PFSK-1 (cell line): ENCODE data around the gene PTPRA.

Experiments used
- FOXP2 ChIP-seq: optimal IDR thresholded peaks from 2 replicates; pipeline ENCODE3; 2011; ENCODE audit warnings: borderline replicate concordance, control low read depth, inconsistent platforms; ENCODE audit not compliant: insufficient read depth; ENCODE audit errors: extremely low read length, extremely low read depth
- POLR2AphosphoS5 ChIP-seq: IDR thresholded peaks from 2 replicates; pipeline ENCODE4 v1.6.1; 2012; ENCODE audit warnings: low read depth, mild to moderate bottlenecking, control low read depth, low read length, moderate library complexity
- SIN3A ChIP-seq: IDR thresholded peaks from 2 replicates; pipeline ENCODE4 v1.6.1; 2012; ENCODE audit warnings: mild to moderate bottlenecking, low read length, moderate library complexity, borderline replicate concordance; ENCODE audit not compliant: insufficient read depth
- TAF1 ChIP-seq: IDR thresholded peaks from 2 replicates; pipeline ENCODE4 v1.6.1; 2012; ENCODE audit warnings: low read length, control low read depth, borderline replicate concordance; ENCODE audit not compliant: insufficient read depth
- TF ChIP-seq, protein P1 (sequence below), 2 experiments: IDR thresholded peaks; 2 replicates each; pipeline versions ENCODE4 v1.6.1 to v1.8.0; 2011 to 2012; ENCODE audit warnings: low read depth in 2 of 2, low read length in 2 of 2, control low read depth in 1 of 2, inconsistent platforms in 1 of 2, mild to moderate bottlenecking in 1 of 2, moderate library complexity in 1 of 2; ENCODE audit not compliant: insufficient read depth in 1 of 2

PTPRA gene

GRCh38 chr20:3046677-3047462 is 173.6 kb downstream of the PTPRA start:
- TF ChIP-seq TAF1 (no peak), FOXP2 (no peak), POLR2AphosphoS5 (no peak), SIN3A (no peak)
- TF ChIP-seq, protein P1, sequence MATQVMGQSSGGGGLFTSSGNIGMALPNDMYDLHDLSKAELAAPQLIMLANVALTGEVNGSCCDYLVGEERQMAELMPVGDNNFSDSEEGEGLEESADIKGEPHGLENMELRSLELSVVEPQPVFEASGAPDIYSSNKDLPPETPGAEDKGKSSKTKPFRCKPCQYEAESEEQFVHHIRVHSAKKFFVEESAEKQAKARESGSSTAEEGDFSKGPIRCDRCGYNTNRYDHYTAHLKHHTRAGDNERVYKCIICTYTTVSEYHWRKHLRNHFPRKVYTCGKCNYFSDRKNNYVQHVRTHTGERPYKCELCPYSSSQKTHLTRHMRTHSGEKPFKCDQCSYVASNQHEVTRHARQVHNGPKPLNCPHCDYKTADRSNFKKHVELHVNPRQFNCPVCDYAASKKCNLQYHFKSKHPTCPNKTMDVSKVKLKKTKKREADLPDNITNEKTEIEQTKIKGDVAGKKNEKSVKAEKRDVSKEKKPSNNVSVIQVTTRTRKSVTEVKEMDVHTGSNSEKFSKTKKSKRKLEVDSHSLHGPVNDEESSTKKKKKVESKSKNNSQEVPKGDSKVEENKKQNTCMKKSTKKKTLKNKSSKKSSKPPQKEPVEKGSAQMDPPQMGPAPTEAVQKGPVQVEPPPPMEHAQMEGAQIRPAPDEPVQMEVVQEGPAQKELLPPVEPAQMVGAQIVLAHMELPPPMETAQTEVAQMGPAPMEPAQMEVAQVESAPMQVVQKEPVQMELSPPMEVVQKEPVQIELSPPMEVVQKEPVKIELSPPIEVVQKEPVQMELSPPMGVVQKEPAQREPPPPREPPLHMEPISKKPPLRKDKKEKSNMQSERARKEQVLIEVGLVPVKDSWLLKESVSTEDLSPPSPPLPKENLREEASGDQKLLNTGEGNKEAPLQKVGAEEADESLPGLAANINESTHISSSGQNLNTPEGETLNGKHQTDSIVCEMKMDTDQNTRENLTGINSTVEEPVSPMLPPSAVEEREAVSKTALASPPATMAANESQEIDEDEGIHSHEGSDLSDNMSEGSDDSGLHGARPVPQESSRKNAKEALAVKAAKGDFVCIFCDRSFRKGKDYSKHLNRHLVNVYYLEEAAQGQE (IDR thresholded peaks at IDR 0.05; ENCODE audit: insufficient read depth in 1 of 2, low read depth in 2 of 2, low read length in 2 of 2): no peak

- TF ChIP-seq POLR2AphosphoS5 (no peak), SIN3A (no peak), FOXP2 (no peak), TAF1 (no peak)
- TF ChIP-seq, protein P1 (IDR thresholded peaks at IDR 0.05; ENCODE audit: insufficient read depth in 1 of 2, low read depth in 2 of 2, low read length in 2 of 2): no peak
Measured at GRCh38 chr20:3047486-3048419, 174.5 kb downstream of the PTPRA start.

DNA sequence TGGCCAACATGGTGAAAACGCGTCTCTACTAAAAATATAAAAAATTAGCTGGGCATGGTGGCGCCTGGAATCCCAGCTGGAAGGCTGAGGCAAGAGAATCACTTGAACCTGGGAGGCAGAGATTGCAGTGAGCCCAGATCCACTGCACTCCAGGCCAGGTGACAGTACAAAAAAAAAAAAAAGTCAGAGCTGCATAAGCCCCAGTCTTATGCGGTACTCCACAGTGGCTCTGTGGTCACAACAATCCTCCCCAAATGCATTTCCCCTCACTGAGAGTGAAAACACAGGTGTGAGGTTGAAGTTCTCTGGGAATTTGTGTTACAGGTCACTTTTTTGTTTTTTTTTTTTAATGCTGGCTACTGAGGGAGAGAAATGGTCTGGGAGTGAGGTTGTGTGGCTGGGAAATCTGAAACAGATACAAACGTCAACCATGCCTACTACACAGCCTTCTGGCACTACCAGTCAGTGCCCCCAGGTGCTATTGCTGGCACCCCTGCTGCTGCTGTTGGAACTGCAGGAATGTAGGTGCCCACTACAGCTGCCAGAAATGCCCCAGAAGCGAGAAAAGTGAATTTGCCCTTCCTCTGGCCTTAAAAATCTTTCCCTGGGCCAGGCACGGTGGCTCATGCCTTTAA is 178.2 kb downstream of the PTPRA start:
- TF ChIP-seq POLR2AphosphoS5 (no peak), SIN3A (no peak), TAF1 (no peak), FOXP2 (no peak)
- TF ChIP-seq, protein P1 (IDR thresholded peaks at IDR 0.05; ENCODE audit: insufficient read depth in 1 of 2, low read depth in 2 of 2, low read length in 2 of 2): no peak

DNA sequence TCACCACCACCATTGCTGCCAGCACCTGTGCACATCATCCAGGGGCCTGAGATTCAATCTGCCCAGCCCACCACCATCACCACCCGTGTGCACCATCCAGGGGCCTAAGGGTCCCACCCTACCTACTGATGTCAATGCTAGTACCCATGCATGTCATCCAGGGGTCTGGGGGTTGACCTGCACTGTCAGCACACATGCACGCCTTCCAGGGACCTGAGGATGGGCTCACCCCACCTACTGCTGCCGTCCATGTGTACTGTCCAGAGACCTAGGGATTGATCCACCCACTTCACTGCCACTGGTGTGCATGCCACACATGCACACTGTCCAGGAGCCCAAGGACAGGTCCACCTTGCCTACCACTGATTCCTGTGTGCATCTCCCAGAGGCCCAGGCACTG is 186.2 kb downstream of the PTPRA start:
- no peak for TF ChIP-seq FOXP2
- no peak for TF ChIP-seq POLR2AphosphoS5
- TF ChIP-seq TAF1: no peak
- TF ChIP-seq SIN3A: no peak
- TF ChIP-seq, protein P1 (IDR thresholded peaks at IDR 0.05; ENCODE audit: insufficient read depth in 1 of 2, low read depth in 2 of 2, low read length in 2 of 2): no peak
